Left renal cortex interstitium (tissue), 4 donors: ENCODE measurements around the gene LHFPL6. TPM values are rescaled to one million over a fixed set of nuclear protein-coding genes. Genes with fewer than 3 reads are reported as not detected.
"Not testable (repeated sequence)": the region's sequence is repeated elsewhere in the genome, so short reads cannot be mapped to it uniquely, and the experiment has no call there.

Source experiments
- DNase-seq, 4 donors: peaks; one replicate each; pipeline ENCODE4 v3.0.0-alpha.2; 2013; ENCODE audit warnings: low read depth in 4 of 4, low spot score in 2 of 4, missing footprints in 1 of 4
- polyA plus RNA-seq, 4 donors: library from polyadenylated mRNA; unstranded; fragments of 120-200 nt; gene quantifications; one replicate each; pipeline ENCODE4 v1.2.1, GENCODE V29; 2013; ENCODE audit not compliant: insufficient read length in 4 of 4

Gene LHFPL6
- polyA plus RNA-seq, 4 donors = 30.9 to 43.5 (median 38.1) TPM

- DNase-seq = no peak
These were observed 237.1 kb downstream of the LHFPL6 start for GRCh38 chr13:39365879-39366278.

GRCh38 chr13:39364947-39365468 is 238.0 kb downstream of the LHFPL6 start:
- DNase-seq = peak in 3 of 4 donors; percentile 38 to 57 (median 45)

GRCh38 chr13:39363382-39363772 is 239.6 kb downstream of the LHFPL6 start:
- DNase-seq = no peak

GRCh38 chr13:39362652-39363381 is 240.2 kb downstream of the LHFPL6 start:
- no peak for DNase-seq

- no peak for DNase-seq
These were observed 249.0 kb downstream of the LHFPL6 start for GRCh38 chr13:39353988-39354387.

GRCh38 chr13:39350461-39350881 is 252.5 kb downstream of the LHFPL6 start:
- peak in 1 of 4 donors; percentile 31 for DNase-seq

GRCh38 chr13:39349391-39349960 is 253.5 kb downstream of the LHFPL6 start:
- DNase-seq = no peak

GRCh38 chr13:39347926-39348901 is 254.8 kb downstream of the LHFPL6 start:
- no peak for DNase-seq

- DNase-seq = no peak
These were observed 257.0 kb downstream of the LHFPL6 start for GRCh38 chr13:39345982-39346381.

GRCh38 chr13:39341251-39341650 is 261.7 kb downstream of the LHFPL6 start:
- DNase-seq = no peak

- DNase-seq = not testable (repeated sequence)
These were observed 264.9 kb downstream of the LHFPL6 start for GRCh38 chr13:39338114-39338513.

GRCh38 chr13:39336937-39337336 is 266.1 kb downstream of the LHFPL6 start:
- DNase-seq = no peak

GRCh38 chr13:39336207-39336606 is 266.8 kb downstream of the LHFPL6 start:
- DNase-seq = no peak

GRCh38 chr13:39335721-39336120 is 267.3 kb downstream of the LHFPL6 start:
- DNase-seq = no peak

GRCh38 chr13:39330504-39330903 is 272.5 kb downstream of the LHFPL6 start:
- DNase-seq = no peak

GRCh38 chr13:39329182-39329639 is 273.8 kb downstream of the LHFPL6 start:
- DNase-seq = no peak

- DNase-seq = no peak
These were observed 275.9 kb downstream of the LHFPL6 start for GRCh38 chr13:39327172-39327479.

GRCh38 chr13:39326469-39327171 is 276.4 kb downstream of the LHFPL6 start:
- DNase-seq = peak in 2 of 4 donors; percentile 13 to 28

GRCh38 chr13:39324806-39325311 is 278.1 kb downstream of the LHFPL6 start:
- DNase-seq = no peak
